Large intestine (tissue), 12 donors: Measurements from ENCODE around the gene ZWINT. TPM values are rescaled to one million over a fixed set of nuclear protein-coding genes. Genes with fewer than 3 reads are reported as not detected.

Source experiments
- DNase-seq, 2 donors: peaks; one replicate each; pipeline versions ENCODE4 v3.0.0 to v3.0.0-alpha.2; 2013
- H3K27ac ChIP-seq: one replicate; pipeline ENCODE4 v1.5.1; 2013; ENCODE audit warnings: low read length
- H3K27me3 ChIP-seq: 2 replicates; pipeline ENCODE4 v1.6.1; 2013; ENCODE audit warnings: low read length; ENCODE audit not compliant: control insufficient read depth, insufficient read depth
- H3K36me3 ChIP-seq: 2 replicates; pipeline ENCODE4 v1.6.1; 2013; ENCODE audit warnings: low read length; ENCODE audit not compliant: control insufficient read depth, insufficient read depth
- H3K4me1 ChIP-seq: one replicate; pipeline ENCODE4 v1.6.1; 2013; ENCODE audit warnings: low read length; ENCODE audit not compliant: control insufficient read depth, insufficient read depth
- H3K4me3 ChIP-seq: one replicate; pipeline ENCODE4 v1.5.1; 2013; ENCODE audit warnings: low read length
- H3K9me3 ChIP-seq: one replicate; pipeline ENCODE4 v1.6.1; 2013; ENCODE audit warnings: mild to moderate bottlenecking, low read depth, low read length, moderate library complexity; ENCODE audit not compliant: control insufficient read depth
- WGBS: methylation state at CpG from one replicate; pipeline ENCODE4 v1.1.5; 2013; ENCODE audit warnings: low lambda C conversion rate; ENCODE audit not compliant: insufficient coverage; 5-methylcytosine and 5-hydroxymethylcytosine counted together
- long read RNA-seq, 11 donors: transcript quantifications; one replicate each; lab custom pipeline, GENCODE V29; 2026
- polyA plus RNA-seq: library from polyadenylated mRNA; unstranded; fragments of 120-200 nt; gene quantifications from one replicate; pipeline ENCODE4 v1.2.1, GENCODE V29; 2013

Gene ZWINT, protein sequence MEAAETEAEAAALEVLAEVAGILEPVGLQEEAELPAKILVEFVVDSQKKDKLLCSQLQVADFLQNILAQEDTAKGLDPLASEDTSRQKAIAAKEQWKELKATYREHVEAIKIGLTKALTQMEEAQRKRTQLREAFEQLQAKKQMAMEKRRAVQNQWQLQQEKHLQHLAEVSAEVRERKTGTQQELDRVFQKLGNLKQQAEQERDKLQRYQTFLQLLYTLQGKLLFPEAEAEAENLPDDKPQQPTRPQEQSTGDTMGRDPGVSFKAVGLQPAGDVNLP
- 34.2 TPM for polyA plus RNA-seq
- long read RNA-seq, donor 1, transcript ZWINT-203 (9 exons, 1,872 nt), result major isoform, 5 of 7 reads
- long read RNA-seq, donor 1, partial matches to known transcripts, result 0 of 7 reads
- long read RNA-seq, donor 1, other reads (novel, unspliced or antisense), result 0 of 7 reads
- long read RNA-seq, donor 2, transcript ZWINT-203 (9 exons, 1,872 nt), result major isoform, 6 of 8 reads
- long read RNA-seq, donor 2, partial matches to known transcripts, result 0 of 8 reads
- long read RNA-seq, donor 2, other reads (novel, unspliced or antisense), result 0 of 8 reads
- long read RNA-seq, donor 3, result 0 reads
- long read RNA-seq, donor 4, partial matches to known transcripts, result 0 of 1 reads
- long read RNA-seq, donor 4, other reads (novel, unspliced or antisense), result 0 of 1 reads
- long read RNA-seq, donor 5, transcript ZWINT-203 (9 exons, 1,872 nt), result major isoform, 8 of 10 reads
- long read RNA-seq, donor 5, partial matches to known transcripts, result 0 of 10 reads
- long read RNA-seq, donor 5, other reads (novel, unspliced or antisense), result 0 of 10 reads
- long read RNA-seq, donor 6, transcript ZWINT-203 (9 exons, 1,872 nt), result major isoform, 10 of 13 reads
- long read RNA-seq, donor 6, partial matches to known transcripts, result 0 of 13 reads
- long read RNA-seq, donor 6, other reads (novel, unspliced or antisense), result 0 of 13 reads
- long read RNA-seq, donor 7, partial matches to known transcripts, result 0 of 5 reads
- long read RNA-seq, donor 7, other reads (novel, unspliced or antisense), result 0 of 5 reads
- long read RNA-seq, donor 8, transcript ZWINT-203 (9 exons, 1,872 nt), result major isoform, 12 of 25 reads
- long read RNA-seq, donor 8, partial matches to known transcripts, result 11 of 25 reads
- long read RNA-seq, donor 8, other reads (novel, unspliced or antisense), result 0 of 25 reads
- long read RNA-seq, donor 9, transcript ZWINT-203 (9 exons, 1,872 nt), result major isoform, 7 of 9 reads
- long read RNA-seq, donor 9, partial matches to known transcripts, result 0 of 9 reads
- long read RNA-seq, donor 9, other reads (novel, unspliced or antisense), result 0 of 9 reads
- long read RNA-seq, donor 10, transcript ZWINT-203 (9 exons, 1,872 nt), result major isoform, 8 of 9 reads
- long read RNA-seq, donor 10, partial matches to known transcripts, result 0 of 9 reads
- long read RNA-seq, donor 10, other reads (novel, unspliced or antisense), result 0 of 9 reads
- long read RNA-seq, donor 11, partial matches to known transcripts, result 0 of 5 reads
- long read RNA-seq, donor 11, other reads (novel, unspliced or antisense), result 0 of 5 reads

GRCh38 chr10:56360967-56361612 is at the start of gene ZWINT:
Gene ZWINT (minus strand): TSS chr10:56361259. CDS start chr10:56361236, 23 bp downstream.
- Histone ChIP-seq H3K27ac (peak within 1 kb of the TSS; percentile 73), H3K36me3 (peaks cover 16% of the 10 kb centered on the region), H3K27me3 (no peaks in the 10 kb centered on the region), H3K4me1 (peaks cover 7% of the 10 kb centered on the region), H3K9me3 (no peaks in the 10 kb centered on the region), H3K4me3 (peak within 1 kb of the TSS; percentile 62)
- DNase-seq, result peak; percentile 97
- 0% methylated on average over 1 of the region's 44 CpGs for WGBS

- no peak for DNase-seq
- H3K4me3 ChIP-seq, result no peak overlapping the region
- no peaks in the 10 kb centered on the region for H3K36me3 ChIP-seq
- H3K9me3 ChIP-seq, result no peaks in the 10 kb centered on the region
- no peaks in the 10 kb centered on the region for H3K27me3 ChIP-seq
- no peak overlapping the region for H3K27ac ChIP-seq
- H3K4me1 ChIP-seq, result no peaks in the 10 kb centered on the region
Measured at GRCh38 chr10:56383806-56384205, 22.7 kb upstream of the ZWINT start.

GRCh38 chr10:56370217-56371113 is 9.4 kb upstream of the ZWINT start:
- 100% methylated on average over 2 of the region's 7 CpGs for WGBS
- H3K4me3 ChIP-seq, result no peak overlapping the region
- DNase-seq, result peak in 1 of 2 donors; percentile 30
- H3K4me1 ChIP-seq, result no peaks in the 10 kb centered on the region
- H3K27me3 ChIP-seq, result no peaks in the 10 kb centered on the region
- H3K9me3 ChIP-seq, result peaks cover 14% of the 10 kb centered on the region
- no peak overlapping the region for H3K27ac ChIP-seq
- H3K36me3 ChIP-seq, result no peaks in the 10 kb centered on the region

DNA sequence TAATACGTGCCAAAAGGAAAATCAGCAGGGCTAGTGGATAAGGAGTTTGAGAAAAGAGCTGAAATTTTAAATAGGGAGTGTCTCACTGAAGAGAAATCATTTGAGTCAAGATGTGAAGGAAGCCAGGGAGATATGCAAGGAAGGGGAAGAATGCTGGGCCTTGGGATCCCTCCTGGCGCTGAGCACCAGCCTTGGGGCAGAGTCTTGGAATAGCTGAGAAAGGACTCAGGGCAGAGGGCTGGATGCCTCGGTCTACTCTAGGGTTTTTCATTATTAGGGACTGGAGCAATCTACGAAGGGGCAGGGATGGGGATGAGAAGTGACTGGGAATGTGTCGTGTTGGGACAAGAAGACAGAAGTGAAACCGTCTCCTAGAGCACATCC is 484 bp downstream of the ZWINT start:
- Histone ChIP-seq H3K27ac (no peak overlapping the region), H3K4me1 (peaks cover 7% of the 10 kb centered on the region), H3K9me3 (no peaks in the 10 kb centered on the region), H3K36me3 (peaks cover 16% of the 10 kb centered on the region), H3K27me3 (no peaks in the 10 kb centered on the region), H3K4me3 (peak overlapping the region; percentile 62)
- DNase-seq, result peak in 1 of 2 donors; percentile 2
- no CpG with 5 or more reads among the region's 6 CpGs for WGBS

- H3K27me3 ChIP-seq, result no peaks in the 10 kb centered on the region
- no peak overlapping the region for H3K27ac ChIP-seq
- DNase-seq, result no peak
- H3K9me3 ChIP-seq, result no peaks in the 10 kb centered on the region
- no CpG with 5 or more reads among the region's 4 CpGs for WGBS
- H3K36me3 ChIP-seq, result peaks cover 16% of the 10 kb centered on the region
- H3K4me3 ChIP-seq, result peak overlapping the region; percentile 62
- peaks cover 7% of the 10 kb centered on the region for H3K4me1 ChIP-seq
Measured at GRCh38 chr10:56359837-56360236, 1.2 kb downstream of the ZWINT start.

DNA sequence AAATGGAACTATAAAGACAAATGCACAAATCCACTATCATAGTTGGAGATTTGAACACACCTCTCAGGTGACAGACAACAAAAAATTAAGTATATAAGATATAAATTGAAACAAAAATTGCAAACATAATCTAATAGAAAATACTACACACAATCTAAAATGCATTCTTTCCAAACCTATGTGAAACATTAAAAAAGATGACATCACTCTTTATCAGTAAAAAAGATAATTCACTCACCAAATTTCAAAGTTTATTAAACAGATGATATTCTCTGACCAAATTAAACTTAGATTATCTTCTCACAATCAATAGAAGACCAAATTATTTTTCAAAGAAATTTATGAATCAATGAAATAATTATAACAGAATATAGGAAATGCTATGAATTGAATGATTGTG is 4.0 kb downstream of the ZWINT start:
- Histone ChIP-seq H3K27me3 (no peaks in the 10 kb centered on the region), H3K4me3 (no peak overlapping the region), H3K36me3 (peaks cover 16% of the 10 kb centered on the region), H3K9me3 (no peaks in the 10 kb centered on the region), H3K27ac (no peak overlapping the region), H3K4me1 (peaks cover 7% of the 10 kb centered on the region)
- no peak for DNase-seq

- Histone ChIP-seq H3K4me3 (no peak overlapping the region), H3K27me3 (no peaks in the 10 kb centered on the region), H3K9me3 (no peaks in the 10 kb centered on the region), H3K27ac (no peak overlapping the region), H3K4me1 (no peaks in the 10 kb centered on the region), H3K36me3 (no peaks in the 10 kb centered on the region)
- DNase-seq, result no peak
- 100% methylated on average over 2 of the region's 20 CpGs for WGBS
Measured at GRCh38 chr10:56351909-56352630, 9.0 kb downstream of the ZWINT start.

GRCh38 chr10:56349611-56350010 is 11.4 kb downstream of the ZWINT start:
- Histone ChIP-seq H3K4me3 (no peak overlapping the region), H3K4me1 (no peaks in the 10 kb centered on the region), H3K9me3 (no peaks in the 10 kb centered on the region), H3K27ac (no peak overlapping the region), H3K27me3 (no peaks in the 10 kb centered on the region), H3K36me3 (no peaks in the 10 kb centered on the region)
- DNase-seq, result no peak
- 100% methylated on average over 1 of the region's 1 CpG for WGBS
